HepG2 (cell line): ENCODE data around the gene HS3ST5. TPM values are rescaled to one million over a fixed set of nuclear protein-coding genes. Genes with fewer than 3 reads are reported as not detected.

Experiments used
- ATRX ChIP-seq: sonication (generic); formaldehyde crosslinking; IDR thresholded peaks from 2 replicates; pipeline ENCODE4 v1.4.0; 2020; ENCODE audit warnings: missing genetic modification reagents, borderline replicate concordance
- CCAR2 ChIP-seq: fragments of 200-400 bp; formaldehyde crosslinking; optimal IDR thresholded peaks from 2 replicates; pipeline ENCODE3; 2018; ENCODE audit warnings: low read depth, mild to moderate bottlenecking, low read length, moderate library complexity
- ELF4 ChIP-seq: sonication (generic); formaldehyde crosslinking; IDR thresholded peaks from 2 replicates; pipeline ENCODE4 v1.5.0; 2020; ENCODE audit warnings: missing genetic modification reagents, mild to moderate bottlenecking, moderate library complexity, borderline replicate concordance
- FOXA1 ChIP-seq, 2 experiments: fragments of 450-650 bp in 1 of 2; sonication (generic) in 1 of 2; formaldehyde crosslinking in 1 of 2; IDR thresholded peaks; 2 replicates each; pipeline versions ENCODE4 v1.4.0 to v1.6.1; 2016 to 2020; ENCODE audit warnings: missing genetic modification reagents in 1 of 2
- GPN1 ChIP-seq: sonication (generic); formaldehyde crosslinking; IDR thresholded peaks from 2 replicates; pipeline ENCODE4 v1.5.1; 2020; ENCODE audit warnings: missing genetic modification reagents, borderline replicate concordance
- HNF4A ChIP-seq: sonication (generic); formaldehyde crosslinking; IDR thresholded peaks from 2 replicates; pipeline ENCODE4 v1.4.0; 2020; ENCODE audit warnings: missing genetic modification reagents
- HNF4G ChIP-seq, 2 experiments: sonication (generic) in 1 of 2; formaldehyde crosslinking in 1 of 2; IDR thresholded peaks; 2 replicates each; pipeline versions ENCODE4 v1.4.0 to v1.6.1; 2011 to 2020; ENCODE audit warnings: borderline replicate concordance in 2 of 2, low read depth in 2 of 2, mild to moderate bottlenecking in 2 of 2, low read length in 1 of 2, missing genetic modification reagents in 1 of 2, moderate library complexity in 1 of 2
- ISX ChIP-seq: sonication (generic); formaldehyde crosslinking; conservative IDR thresholded peaks from 2 replicates; pipeline ENCODE4 v1.5.0; 2020; ENCODE audit warnings: missing genetic modification reagents
- KAT8 ChIP-seq: IDR thresholded peaks from 2 replicates; pipeline ENCODE4 v1.6.1; 2016; ENCODE audit warnings: missing genetic modification reagents, missing compliant biosample characterization
- MIER3 ChIP-seq: IDR thresholded peaks from 2 replicates; pipeline ENCODE4 v1.6.1; 2016; ENCODE audit warnings: missing compliant biosample characterization, borderline replicate concordance
- NFKB2 ChIP-seq: sonication (generic); formaldehyde crosslinking; IDR thresholded peaks from 2 replicates; pipeline ENCODE4 v1.4.0; 2020; ENCODE audit warnings: missing genetic modification reagents, borderline replicate concordance
- NFKBIZ ChIP-seq: IDR thresholded peaks from 2 replicates; pipeline ENCODE4 v1.6.1; 2018; ENCODE audit warnings: missing genetic modification reagents, missing compliant biosample characterization
- NR2F1 ChIP-seq, 2 experiments: fragments of 450-650 bp in 1 of 2; formaldehyde crosslinking in 1 of 2; IDR thresholded peaks; 2 replicates each; pipeline versions ENCODE4 v1.5.0 to v1.6.1; 2016 to 2020; ENCODE audit warnings: mild to moderate bottlenecking in 1 of 2, missing compliant biosample characterization in 1 of 2, missing genetic modification reagents in 1 of 2, moderate library complexity in 1 of 2
- NR2F6 ChIP-seq, 2 experiments: IDR thresholded peaks; 2 replicates each; pipeline ENCODE4 v1.6.1; 2016; ENCODE audit warnings: antibody characterized with exemption in 1 of 2, mild to moderate bottlenecking in 1 of 2
- ONECUT2 ChIP-seq: sonication (generic); formaldehyde crosslinking; IDR thresholded peaks from 2 replicates; pipeline ENCODE4 v1.4.0; 2020; ENCODE audit warnings: missing genetic modification reagents
- PHF5A ChIP-seq: IDR thresholded peaks from one replicate; pipeline ENCODE4 v1.6.1; 2018; ENCODE audit warnings: low read depth, missing genetic modification reagents; ENCODE audit not compliant: unreplicated experiment
- POGZ ChIP-seq: sonication (generic); formaldehyde crosslinking; IDR thresholded peaks from 2 replicates; pipeline ENCODE4 v1.4.0; 2020; ENCODE audit warnings: mild to moderate bottlenecking, missing genetic modification reagents
- POLR2A ChIP-seq, 2 experiments: IDR thresholded peaks; 2 replicates each; pipeline ENCODE4 v1.6.1; 2011; ENCODE audit warnings: low read depth in 2 of 2, low read length in 2 of 2, mild to moderate bottlenecking in 1 of 2, moderate library complexity in 1 of 2; ENCODE audit not compliant: insufficient read depth in 1 of 2
- POLR2AphosphoS2 ChIP-seq: IDR thresholded peaks from 2 replicates; pipeline ENCODE4 v1.6.1; 2011; ENCODE audit warnings: low read depth, low read length, improper control_type of control experiment
- RFXANK ChIP-seq: IDR thresholded peaks from 2 replicates; pipeline ENCODE4 v1.6.1; 2016
- SALL1 ChIP-seq: sonication (generic); formaldehyde crosslinking; IDR thresholded peaks from 2 replicates; pipeline ENCODE4 v1.8.0; 2022; ENCODE audit warnings: mild to moderate bottlenecking, missing genetic modification reagents
- ZFP36 ChIP-seq: fragments of 150-350 bp; IDR thresholded peaks from 2 replicates; pipeline ENCODE4 v1.6.1; 2018; ENCODE audit warnings: borderline replicate concordance, low read length, low read depth; ENCODE audit not compliant: partially characterized antibody
- ZNF335 ChIP-seq: sonication (generic); formaldehyde crosslinking; IDR thresholded peaks from 2 replicates; pipeline ENCODE4 v1.4.0; 2020; ENCODE audit warnings: missing genetic modification reagents
- ZNF614 ChIP-seq: IDR thresholded peaks from 2 replicates; pipeline ENCODE4 v1.6.1; 2018; ENCODE audit warnings: missing biosample characterization, missing genetic modification reagents, inconsistent platforms, borderline replicate concordance
- ZNF773 ChIP-seq: sonication (generic); formaldehyde crosslinking; IDR thresholded peaks from 2 replicates; pipeline ENCODE4 v1.4.0; 2020; ENCODE audit warnings: missing genetic modification reagents, borderline replicate concordance
- ZNF780A ChIP-seq: sonication (generic); formaldehyde crosslinking; IDR thresholded peaks from 2 replicates; pipeline ENCODE4 v1.8.0; 2022; ENCODE audit warnings: mild to moderate bottlenecking, missing genetic modification reagents, moderate library complexity
- polyA plus RNA-seq, 8 experiments: library from polyadenylated mRNA; depleted of rRNA in 3 of 8; stranded (reverse) in 7 of 8; unstranded in 1 of 8; fragments of >200 nt; fragmentation: Illumina TruSeq in 4 of 8; extraction: Trizol in 4 of 8; gene quantifications; 2 replicates each; pipeline versions ENCODE4 v1.2.1 to v1.2.3, GENCODE V29; 2011 to 2016; ENCODE audit warnings: low read depth in 4 of 8, missing spikeins in 1 of 8, mixed read lengths in 1 of 8; ENCODE audit not compliant: insufficient read depth in 1 of 8
- total RNA-seq, 5 experiments: library from RNA; depleted of rRNA; stranded (reverse); fragments of >200 nt; fragmentation: Illumina TruSeq; extraction: Trizol; gene quantifications; 2 replicates each; pipeline ENCODE4 v1.2.3, GENCODE V29; 2016; ENCODE audit warnings: low read depth in 1 of 5
- TF ChIP-seq, protein P1 (sequence below): sonication (generic); formaldehyde crosslinking; IDR thresholded peaks from 2 replicates; pipeline ENCODE4 v1.5.0; 2020; ENCODE audit warnings: mild to moderate bottlenecking, missing genetic modification reagents, borderline replicate concordance
- TF ChIP-seq, protein P2 (sequence below): sonication (generic); formaldehyde crosslinking; IDR thresholded peaks from 2 replicates; pipeline ENCODE4 v1.5.1; 2020; ENCODE audit warnings: missing genetic modification reagents, mild to moderate bottlenecking, borderline replicate concordance

The HS3ST5 gene
- total and polyA plus RNA-seq, 2 of the 13 experiments (the other 11 are each of a cell fraction or from before 2014, with no cell fraction given), result 1.1 to 1.6 TPM

DNA sequence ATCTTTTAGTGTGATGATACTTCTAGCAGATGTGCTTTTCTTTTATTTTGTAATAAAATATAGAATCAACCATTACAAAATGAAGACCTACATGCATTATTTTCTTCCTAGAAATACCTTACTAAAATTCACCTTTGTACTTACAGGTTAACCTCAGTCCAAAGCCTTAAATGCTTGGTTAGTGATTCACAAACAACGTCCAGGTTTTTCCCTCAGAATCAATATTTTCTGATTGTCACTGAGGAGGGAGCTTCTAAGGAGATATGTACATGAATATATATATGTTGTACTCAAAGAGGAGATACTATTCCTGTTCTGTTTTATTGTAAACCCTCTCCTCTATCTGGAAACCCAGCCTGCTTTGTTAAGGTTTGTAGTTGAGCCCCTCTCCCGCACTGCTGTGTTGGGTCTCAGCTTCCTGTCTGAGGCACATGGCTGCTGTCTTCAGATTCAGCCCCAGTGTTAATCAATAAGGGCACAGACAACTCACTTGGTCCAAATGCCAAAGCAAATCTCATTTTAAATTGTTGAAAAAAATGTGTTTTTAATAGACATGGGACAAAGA is 33.9 kb upstream of the HS3ST5 start (continued):
- TF ChIP-seq POGZ (CRISPR knock-in tag) (peak; percentile 24; the same call in 1 of the 2 replicates), HNF4A (CRISPR knock-in tag) (peak; percentile 65), ATRX (no peak), NFKBIZ (CRISPR knock-in tag) (no peak), NR2F1 (CRISPR knock-in tag; IDR thresholded peaks at IDR 0.05) (no peak), ZNF780A (CRISPR knock-in tag) (no peak), RFXANK (no peak), POLR2A (IDR thresholded peaks at IDR 0.05; ENCODE audit: insufficient read depth in 1 of 2, low read depth in 2 of 2, low read length in 2 of 2) (no peak), CCAR2 (no peak), ONECUT2 (peak; percentile 67), ZNF614 (CRISPR knock-in tag) (no peak), NR2F6 (IDR thresholded peaks at IDR 0.05) (peak; percentile 25; the same call in 1 of the 2 replicates), NR2F6 (CRISPR knock-in tag; IDR thresholded peaks at IDR 0.05) (0 out of 2 replicates have a peak, but pooled peaks have one; percentile 18), POLR2AphosphoS2 (no peak), ISX (CRISPR knock-in tag) (no peak), NFKB2 (CRISPR knock-in tag) (no peak), ZNF773 (CRISPR knock-in tag) (no peak), FOXA1 (IDR thresholded peaks at IDR 0.05) (no peak), FOXA1 (CRISPR knock-in tag; IDR thresholded peaks at IDR 0.05) (no peak), ZFP36 (no peak), ZNF335 (no peak), ELF4 (CRISPR knock-in tag) (no peak), HNF4G (IDR thresholded peaks at IDR 0.05; ENCODE audit: borderline replicate concordance, low read depth, low read length) (peak; percentile 58), HNF4G (CRISPR knock-in tag; IDR thresholded peaks at IDR 0.05; ENCODE audit: borderline replicate concordance, low read depth) (no peak), MIER3 (CRISPR knock-in tag) (no peak), GPN1 (CRISPR knock-in tag) (no peak), KAT8 (CRISPR knock-in tag) (no peak), SALL1 (0 out of 2 replicates have a peak, but pooled peaks have one; percentile 21), PHF5A (CRISPR knock-in tag) (no peak)
- TF ChIP-seq, protein P1, sequence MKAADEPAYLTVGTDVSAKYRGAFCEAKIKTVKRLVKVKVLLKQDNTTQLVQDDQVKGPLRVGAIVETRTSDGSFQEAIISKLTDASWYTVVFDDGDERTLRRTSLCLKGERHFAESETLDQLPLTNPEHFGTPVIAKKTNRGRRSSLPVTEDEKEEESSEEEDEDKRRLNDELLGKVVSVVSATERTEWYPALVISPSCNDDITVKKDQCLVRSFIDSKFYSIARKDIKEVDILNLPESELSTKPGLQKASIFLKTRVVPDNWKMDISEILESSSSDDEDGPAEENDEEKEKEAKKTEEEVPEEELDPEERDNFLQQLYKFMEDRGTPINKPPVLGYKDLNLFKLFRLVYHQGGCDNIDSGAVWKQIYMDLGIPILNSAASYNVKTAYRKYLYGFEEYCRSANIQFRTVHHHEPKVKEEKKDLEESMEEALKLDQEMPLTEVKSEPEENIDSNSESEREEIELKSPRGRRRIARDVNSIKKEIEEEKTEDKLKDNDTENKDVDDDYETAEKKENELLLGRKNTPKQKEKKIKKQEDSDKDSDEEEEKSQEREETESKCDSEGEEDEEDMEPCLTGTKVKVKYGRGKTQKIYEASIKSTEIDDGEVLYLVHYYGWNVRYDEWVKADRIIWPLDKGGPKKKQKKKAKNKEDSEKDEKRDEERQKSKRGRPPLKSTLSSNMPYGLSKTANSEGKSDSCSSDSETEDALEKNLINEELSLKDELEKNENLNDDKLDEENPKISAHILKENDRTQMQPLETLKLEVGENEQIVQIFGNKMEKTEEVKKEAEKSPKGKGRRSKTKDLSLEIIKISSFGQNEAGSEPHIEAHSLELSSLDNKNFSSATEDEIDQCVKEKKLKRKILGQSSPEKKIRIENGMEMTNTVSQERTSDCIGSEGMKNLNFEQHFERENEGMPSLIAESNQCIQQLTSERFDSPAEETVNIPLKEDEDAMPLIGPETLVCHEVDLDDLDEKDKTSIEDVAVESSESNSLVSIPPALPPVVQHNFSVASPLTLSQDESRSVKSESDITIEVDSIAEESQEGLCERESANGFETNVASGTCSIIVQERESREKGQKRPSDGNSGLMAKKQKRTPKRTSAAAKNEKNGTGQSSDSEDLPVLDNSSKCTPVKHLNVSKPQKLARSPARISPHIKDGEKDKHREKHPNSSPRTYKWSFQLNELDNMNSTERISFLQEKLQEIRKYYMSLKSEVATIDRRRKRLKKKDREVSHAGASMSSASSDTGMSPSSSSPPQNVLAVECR (CRISPR knock-in tag), result no peak
- TF ChIP-seq, protein P2, sequence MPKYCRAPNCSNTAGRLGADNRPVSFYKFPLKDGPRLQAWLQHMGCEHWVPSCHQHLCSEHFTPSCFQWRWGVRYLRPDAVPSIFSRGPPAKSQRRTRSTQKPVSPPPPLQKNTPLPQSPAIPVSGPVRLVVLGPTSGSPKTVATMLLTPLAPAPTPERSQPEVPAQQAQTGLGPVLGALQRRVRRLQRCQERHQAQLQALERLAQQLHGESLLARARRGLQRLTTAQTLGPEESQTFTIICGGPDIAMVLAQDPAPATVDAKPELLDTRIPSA (CRISPR knock-in tag), result no peak
